Stimulated activated CD4-positive, alpha-beta T cell treated with anti-CD3 and anti-CD28 coated beads, Interleukin-1b, Interleukin-23, amount 100 ng/mL, for 4 hours (primary cell): ENCODE measurements around the gene CBX2.

Experiments
- DNase-seq, 2 donors: peaks; one replicate each; pipeline ENCODE4 v3.0.0-alpha.2; 2020; ENCODE audit warnings: low read depth in 2 of 2

Gene CBX2

GRCh38 chr17:79829004-79829403 is 51.1 kb downstream of the CBX2 start:
- DNase-seq, result no peak

GRCh38 chr17:79829457-79829856 is 51.5 kb downstream of the CBX2 start:
- DNase-seq, result no peak

GRCh38 chr17:79830303-79830702 is 52.4 kb downstream of the CBX2 start:
- no peak for DNase-seq

- DNase-seq, result no peak
Measured at GRCh38 chr17:79830763-79831264, 52.9 kb downstream of the CBX2 start.

- no peak for DNase-seq
Measured at GRCh38 chr17:79831265-79832217, 53.6 kb downstream of the CBX2 start.

- no peak for DNase-seq
Measured at GRCh38 chr17:79832218-79833109, 54.5 kb downstream of the CBX2 start.

- no peak for DNase-seq
Measured at GRCh38 chr17:79833110-79833450, 55.1 kb downstream of the CBX2 start.

GRCh38 chr17:79833744-79834564 is 56.0 kb downstream of the CBX2 start:
- no peak for DNase-seq

- no peak for DNase-seq
Measured at GRCh38 chr17:79834565-79835469, 56.9 kb downstream of the CBX2 start.

- no peak for DNase-seq
Measured at GRCh38 chr17:79835470-79835899, 57.5 kb downstream of the CBX2 start.

- DNase-seq, result no peak
Measured at GRCh38 chr17:79835953-79836509, 58.1 kb downstream of the CBX2 start.

GRCh38 chr17:79836510-79836971 is 58.6 kb downstream of the CBX2 start:
- DNase-seq, result no peak

- DNase-seq, result no peak
Measured at GRCh38 chr17:79836972-79837887, 59.3 kb downstream of the CBX2 start.
